ENCODE data around the gene SLC5A10.

DNA sequence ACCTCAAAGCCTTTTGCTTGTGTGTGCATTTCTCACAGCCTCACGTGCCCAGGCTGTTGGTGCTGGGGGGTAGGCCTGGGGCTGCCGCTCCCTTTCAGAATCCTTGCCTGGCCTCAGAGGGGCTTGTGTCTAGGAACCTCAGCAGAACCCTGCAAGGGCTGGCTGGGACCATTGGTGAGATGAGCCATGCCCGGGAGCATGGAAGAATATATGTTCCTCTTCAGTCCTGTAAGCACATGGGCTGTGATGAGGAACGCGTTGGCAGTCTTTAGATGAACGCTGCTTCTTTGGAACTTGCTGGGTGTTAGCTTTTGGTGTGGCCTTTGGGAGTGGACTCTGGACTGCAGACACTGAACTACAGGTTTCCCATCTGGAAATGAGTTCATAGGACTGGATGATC is 32.0 kb upstream of the SLC5A10 start:
- TF ChIP-seq, protein P1, sequence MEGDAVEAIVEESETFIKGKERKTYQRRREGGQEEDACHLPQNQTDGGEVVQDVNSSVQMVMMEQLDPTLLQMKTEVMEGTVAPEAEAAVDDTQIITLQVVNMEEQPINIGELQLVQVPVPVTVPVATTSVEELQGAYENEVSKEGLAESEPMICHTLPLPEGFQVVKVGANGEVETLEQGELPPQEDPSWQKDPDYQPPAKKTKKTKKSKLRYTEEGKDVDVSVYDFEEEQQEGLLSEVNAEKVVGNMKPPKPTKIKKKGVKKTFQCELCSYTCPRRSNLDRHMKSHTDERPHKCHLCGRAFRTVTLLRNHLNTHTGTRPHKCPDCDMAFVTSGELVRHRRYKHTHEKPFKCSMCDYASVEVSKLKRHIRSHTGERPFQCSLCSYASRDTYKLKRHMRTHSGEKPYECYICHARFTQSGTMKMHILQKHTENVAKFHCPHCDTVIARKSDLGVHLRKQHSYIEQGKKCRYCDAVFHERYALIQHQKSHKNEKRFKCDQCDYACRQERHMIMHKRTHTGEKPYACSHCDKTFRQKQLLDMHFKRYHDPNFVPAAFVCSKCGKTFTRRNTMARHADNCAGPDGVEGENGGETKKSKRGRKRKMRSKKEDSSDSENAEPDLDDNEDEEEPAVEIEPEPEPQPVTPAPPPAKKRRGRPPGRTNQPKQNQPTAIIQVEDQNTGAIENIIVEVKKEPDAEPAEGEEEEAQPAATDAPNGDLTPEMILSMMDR (optimal IDR thresholded peaks at IDR 0.05 in 1 of 3, IDR thresholded peaks at IDR 0.05 in 1 of 3, conservative IDR thresholded peaks at IDR 0.05 in 1 of 3; ENCODE audit: extremely low read depth in 1 of 3, insufficient read depth in 2 of 3, low read length in 3 of 3), result no peak
- TF ChIP-seq EZH2 (IDR thresholded peaks at IDR 0.05; ENCODE audit: low read length), result no peak

All from keratinocyte (primary cell).